SK-N-SH (cell line): ENCODE measurements around the gene HIPK2. TPM values are rescaled to one million over a fixed set of nuclear protein-coding genes. Genes with fewer than 3 reads are reported as not detected.

Experiments used
- CTCF ChIA-PET: fragments of 300-600, 350-600 bp; formaldehyde crosslinking; extraction: SDS; loops from one replicate; lab custom pipeline; 2021; lab: Yijun Ruan, JAX
- POLR2A ChIA-PET: fragments of 350-600 bp; sonication (Branson Sonifier 250); formaldehyde crosslinking; extraction: SDS; loops from one replicate; lab custom pipeline; 2020; ENCODE audit warnings: antibody characterized with exemption, inconsistent platforms; lab: Yijun Ruan, JAX
- DNase-seq: peaks from one replicate; pipeline ENCODE4 v3.0.0; 2012
- H2AFZ ChIP-seq: fragments of 200-600 bp; sonication (generic); 2 replicates; pipeline ENCODE4 v1.8.1; 2016; ENCODE audit warnings: antibody characterized with exemption, mild to moderate bottlenecking, low read depth
- H3F3A ChIP-seq: fragments of 200-600 bp; sonication (generic); replicated peaks from 2 replicates; pipeline ENCODE3; 2016; ENCODE audit warnings: antibody characterized with exemption, mild to moderate bottlenecking; ENCODE audit not compliant: insufficient read depth
- H3K27ac ChIP-seq, 2 experiments: fragments of 200-500 bp in 1 of 2; fragments of 200-600 bp in 1 of 2; sonication (Bioruptor generic) in 1 of 2; sonication (generic), shearing (Covaris generic) in 1 of 2; 2 replicates each; pipeline versions ENCODE4 v1.5.1 to v1.6.1; 2014 to 2016; ENCODE audit warnings: low read depth in 2 of 2, inconsistent platforms in 1 of 2, low read length in 1 of 2, mild to moderate bottlenecking in 1 of 2, mixed read lengths in 1 of 2
- H3K27me3 ChIP-seq: fragments of 200-600 bp; sonication (generic), shearing (Covaris generic); 2 replicates; pipeline ENCODE4 v1.6.1; 2016; ENCODE audit warnings: mixed run types; ENCODE audit not compliant: insufficient read depth
- H3K36me3 ChIP-seq, 2 experiments: fragments of 200-500 bp in 1 of 2; fragments of 200-600 bp in 1 of 2; sonication (Bioruptor generic) in 1 of 2; sonication (generic) in 1 of 2; replicated peaks in 1 of 2; 2 replicates each; pipeline versions ENCODE3 to v1.5.1; 2014 to 2016; ENCODE audit warnings: low read length in 1 of 2, mild to moderate bottlenecking in 1 of 2; ENCODE audit not compliant: insufficient read depth in 2 of 2, control insufficient read depth in 1 of 2
- H3K4me1 ChIP-seq, 2 experiments: fragments of 200-500 bp in 1 of 2; fragments of 200-600 bp in 1 of 2; sonication (Bioruptor generic) in 1 of 2; sonication (generic), shearing (Covaris generic) in 1 of 2; 2 replicates each; pipeline versions ENCODE4 v1.5.1 to v1.6.1; 2014 to 2016; ENCODE audit warnings: low read depth in 1 of 2, low read length in 1 of 2, mixed run types in 1 of 2; ENCODE audit not compliant: insufficient read depth in 2 of 2, control insufficient read depth in 1 of 2
- H3K4me2 ChIP-seq: fragments of 200-600 bp; sonication (generic), shearing (Covaris generic); 2 replicates; pipeline ENCODE4 v1.6.1; 2017; ENCODE audit warnings: mixed run types
- H3K4me3 ChIP-seq, 2 experiments: fragments of 200-500 bp in 1 of 2; fragments of 200-600 bp in 1 of 2; sonication (Bioruptor generic) in 1 of 2; sonication (generic), shearing (Covaris generic) in 1 of 2; 2 replicates each; pipeline versions ENCODE4 v1.5.1 to v1.8.1; 2014 to 2016; ENCODE audit warnings: low read depth in 2 of 2, inconsistent platforms in 1 of 2, low read length in 1 of 2, mild to moderate bottlenecking in 1 of 2, mixed read lengths in 1 of 2, moderate library complexity in 1 of 2
- H3K79me2 ChIP-seq: fragments of 200-600 bp; sonication (generic); 2 replicates; pipeline ENCODE4 v1.8.1; 2017; ENCODE audit warnings: mild to moderate bottlenecking; ENCODE audit not compliant: insufficient read depth
- H3K9ac ChIP-seq: fragments of 200-600 bp; sonication (generic); 2 replicates; pipeline ENCODE4 v1.6.1; 2017; ENCODE audit warnings: mixed run types
- H3K9me2 ChIP-seq: fragments of 200-600 bp; sonication (generic); 2 replicates; pipeline ENCODE4 v1.6.1; 2017; ENCODE audit warnings: mixed run types
- H3K9me3 ChIP-seq: fragments of 200-600 bp; sonication (generic); 2 replicates; pipeline ENCODE4 v1.6.1; 2017; ENCODE audit warnings: mixed run types, mild to moderate bottlenecking, moderate library complexity
- H4K20me1 ChIP-seq: fragments of 200-600 bp; sonication (generic); 2 replicates; pipeline ENCODE4 v1.6.1; 2017; ENCODE audit warnings: mild to moderate bottlenecking, mixed run types; ENCODE audit not compliant: insufficient read depth
- EP300 ChIP-seq, 2 experiments: IDR thresholded peaks; 2 replicates each; pipeline versions ENCODE4 v1.4.0 to v1.6.1; 2012; ENCODE audit warnings: borderline replicate concordance in 1 of 2, low read depth in 1 of 2, low read length in 1 of 2
- EZH2phosphoT487 ChIP-seq: fragments of 200-600 bp; sonication (generic); IDR thresholded peaks from 2 replicates; pipeline ENCODE4 v1.6.1; 2017; ENCODE audit warnings: low read depth, mixed run types, mild to moderate bottlenecking, antibody characterized with exemption, moderate library complexity, borderline replicate concordance
- FOXM1 ChIP-seq: IDR thresholded peaks from 2 replicates; pipeline ENCODE4 v1.4.0; 2012; ENCODE audit warnings: low read depth, mild to moderate bottlenecking
- GATA2 ChIP-seq: sonication (generic); formaldehyde crosslinking; IDR thresholded peaks from 2 replicates; pipeline ENCODE4 v1.5.0; 2020; ENCODE audit warnings: mild to moderate bottlenecking, missing genetic modification reagents
- JUND ChIP-seq: IDR thresholded peaks from 2 replicates; pipeline ENCODE4 v1.4.0; 2012
- MXI1 ChIP-seq: IDR thresholded peaks from 2 replicates; pipeline ENCODE4 v1.6.1; 2012; ENCODE audit warnings: mild to moderate bottlenecking, low read depth, low read length, improper control_type of control experiment
- NFIC ChIP-seq: IDR thresholded peaks from 2 replicates; pipeline ENCODE4 v1.4.0; 2012; ENCODE audit warnings: borderline replicate concordance
- NRF1 ChIP-seq: IDR thresholded peaks from 2 replicates; pipeline ENCODE4 v1.6.1; 2012; ENCODE audit warnings: low read depth, mild to moderate bottlenecking, low read length
- POLR2AphosphoS5 ChIP-seq: IDR thresholded peaks from 2 replicates; pipeline ENCODE4 v1.6.1; 2012; ENCODE audit warnings: low read depth, low read length
- RAD21 ChIP-seq: IDR thresholded peaks from 2 replicates; pipeline ENCODE4 v1.6.1; 2012; ENCODE audit warnings: mild to moderate bottlenecking, low read length
- RFX5 ChIP-seq: IDR thresholded peaks from 2 replicates; pipeline ENCODE4 v1.6.1; 2012; ENCODE audit warnings: mild to moderate bottlenecking, improper control_type of control experiment, low read length
- SMC3 ChIP-seq: IDR thresholded peaks from 2 replicates; pipeline ENCODE4 v1.6.1; 2012; ENCODE audit warnings: low read depth, low read length, improper control_type of control experiment
- TCF12 ChIP-seq: IDR thresholded peaks from 2 replicates; pipeline ENCODE4 v1.4.0; 2012
- WGBS: methylation state at CpG from one replicate; pipeline ENCODE4 v1.1.6; 2017; ENCODE audit warnings: low lambda C conversion rate; 5-methylcytosine and 5-hydroxymethylcytosine counted together
- polyA plus RNA-seq, 3 experiments: library from polyadenylated mRNA; depleted of rRNA; stranded (reverse); fragments of >200 nt; gene quantifications; 2 replicates each; pipeline ENCODE4 v1.2.3, GENCODE V29; 2012
- TF ChIP-seq, protein P1 (sequence below): fragments of 150-350 bp; IDR thresholded peaks from 2 replicates; pipeline ENCODE4 v1.6.1; 2017; ENCODE audit warnings: antibody characterized with exemption, low read length, low read depth, borderline replicate concordance
- TF ChIP-seq, protein P2 (sequence below): IDR thresholded peaks from 2 replicates; pipeline ENCODE4 v1.6.1; 2012; ENCODE audit warnings: mild to moderate bottlenecking, low read depth, low read length, moderate library complexity

The HIPK2 gene
- polyA plus RNA-seq, 1 of the 3 experiments (the other 2 are of a cell fraction) = 14.2 TPM

DNA sequence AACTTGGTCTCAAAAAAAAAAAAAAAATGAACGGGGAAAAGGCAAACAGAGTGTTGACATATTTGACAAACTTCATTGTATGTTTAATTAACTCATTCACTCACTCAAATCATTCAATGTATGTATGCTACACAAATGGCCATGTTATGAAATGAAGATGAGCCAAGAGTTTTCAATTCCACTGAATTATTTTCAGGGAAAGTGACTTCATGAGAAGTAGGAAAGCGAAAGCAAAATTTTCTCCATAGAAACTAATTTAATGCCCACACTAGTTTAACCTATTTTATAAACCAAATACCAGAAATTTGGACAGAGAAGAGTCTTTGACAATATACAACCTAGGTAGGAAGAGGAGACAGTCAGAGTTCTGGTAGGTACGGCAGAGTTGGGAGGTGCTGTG is 119.5 kb downstream of the HIPK2 start:
- H3K9me3 ChIP-seq = no peaks in the 10 kb centered on the region
- DNase-seq = no peak
- no peak overlapping the region for H3K9ac ChIP-seq
- no peak overlapping the region for H3K4me2 ChIP-seq
- no peaks in the 10 kb centered on the region for H3K27me3 ChIP-seq
- no peaks in the 10 kb centered on the region for H3F3A ChIP-seq
- H3K79me2 ChIP-seq = peaks cover 67% of the 10 kb centered on the region; the same call in 1 of the 2 replicates
- no peak overlapping the region for H2AFZ ChIP-seq
- peaks cover 0 to 18% of the 10 kb centered on the region in 2 experiments; a peak in 1 of 4 replicates for H3K4me1 ChIP-seq
- H3K36me3 ChIP-seq = peaks cover 0 to 4% of the 10 kb centered on the region in 2 experiments
- ChIA-PET POLR2A (no interaction called here), CTCF (interaction anchor here (1.7 kb wide), 1 partner anchor 13 kb away, joined by 6 read pairs; no protein-coding TSS in a partner anchor)
- TF ChIP-seq EZH2phosphoT487 (no peak), SMC3 (no peak), RFX5 (no peak), TCF12 (no peak), MXI1 (no peak), GATA2 (CRISPR knock-in tag) (no peak)
- TF ChIP-seq, protein P1, sequence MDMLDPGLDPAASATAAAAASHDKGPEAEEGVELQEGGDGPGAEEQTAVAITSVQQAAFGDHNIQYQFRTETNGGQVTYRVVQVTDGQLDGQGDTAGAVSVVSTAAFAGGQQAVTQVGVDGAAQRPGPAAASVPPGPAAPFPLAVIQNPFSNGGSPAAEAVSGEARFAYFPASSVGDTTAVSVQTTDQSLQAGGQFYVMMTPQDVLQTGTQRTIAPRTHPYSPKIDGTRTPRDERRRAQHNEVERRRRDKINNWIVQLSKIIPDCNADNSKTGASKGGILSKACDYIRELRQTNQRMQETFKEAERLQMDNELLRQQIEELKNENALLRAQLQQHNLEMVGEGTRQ = no peak
- TF ChIP-seq, protein P2, sequence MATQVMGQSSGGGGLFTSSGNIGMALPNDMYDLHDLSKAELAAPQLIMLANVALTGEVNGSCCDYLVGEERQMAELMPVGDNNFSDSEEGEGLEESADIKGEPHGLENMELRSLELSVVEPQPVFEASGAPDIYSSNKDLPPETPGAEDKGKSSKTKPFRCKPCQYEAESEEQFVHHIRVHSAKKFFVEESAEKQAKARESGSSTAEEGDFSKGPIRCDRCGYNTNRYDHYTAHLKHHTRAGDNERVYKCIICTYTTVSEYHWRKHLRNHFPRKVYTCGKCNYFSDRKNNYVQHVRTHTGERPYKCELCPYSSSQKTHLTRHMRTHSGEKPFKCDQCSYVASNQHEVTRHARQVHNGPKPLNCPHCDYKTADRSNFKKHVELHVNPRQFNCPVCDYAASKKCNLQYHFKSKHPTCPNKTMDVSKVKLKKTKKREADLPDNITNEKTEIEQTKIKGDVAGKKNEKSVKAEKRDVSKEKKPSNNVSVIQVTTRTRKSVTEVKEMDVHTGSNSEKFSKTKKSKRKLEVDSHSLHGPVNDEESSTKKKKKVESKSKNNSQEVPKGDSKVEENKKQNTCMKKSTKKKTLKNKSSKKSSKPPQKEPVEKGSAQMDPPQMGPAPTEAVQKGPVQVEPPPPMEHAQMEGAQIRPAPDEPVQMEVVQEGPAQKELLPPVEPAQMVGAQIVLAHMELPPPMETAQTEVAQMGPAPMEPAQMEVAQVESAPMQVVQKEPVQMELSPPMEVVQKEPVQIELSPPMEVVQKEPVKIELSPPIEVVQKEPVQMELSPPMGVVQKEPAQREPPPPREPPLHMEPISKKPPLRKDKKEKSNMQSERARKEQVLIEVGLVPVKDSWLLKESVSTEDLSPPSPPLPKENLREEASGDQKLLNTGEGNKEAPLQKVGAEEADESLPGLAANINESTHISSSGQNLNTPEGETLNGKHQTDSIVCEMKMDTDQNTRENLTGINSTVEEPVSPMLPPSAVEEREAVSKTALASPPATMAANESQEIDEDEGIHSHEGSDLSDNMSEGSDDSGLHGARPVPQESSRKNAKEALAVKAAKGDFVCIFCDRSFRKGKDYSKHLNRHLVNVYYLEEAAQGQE = no peak
- no peaks in the 10 kb centered on the region for H3K9me2 ChIP-seq
- H4K20me1 ChIP-seq = peaks cover 26% of the 10 kb centered on the region
- no peak overlapping the region for H3K4me3 ChIP-seq
- H3K27ac ChIP-seq = no peak overlapping the region
- 93% methylated on average over 3 of the region's 3 CpGs for WGBS

DNA sequence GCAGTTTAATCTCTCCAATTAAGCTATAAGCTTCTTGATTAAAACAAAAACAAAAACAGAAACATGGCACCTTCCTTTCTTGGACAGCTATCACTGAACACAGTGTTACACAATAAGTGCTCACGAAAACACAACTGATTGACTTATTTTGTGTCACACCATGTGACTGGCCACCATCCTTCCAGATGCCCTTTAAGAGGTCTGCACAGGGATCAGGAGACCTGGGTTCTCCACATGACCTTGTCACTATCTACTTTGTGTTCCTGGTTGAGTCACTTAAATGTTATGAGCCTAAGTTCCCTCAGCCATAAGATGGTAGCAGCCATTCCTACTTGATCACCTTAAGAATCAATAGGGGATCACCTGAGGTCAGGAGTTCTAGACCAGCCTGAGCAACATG is 120.1 kb downstream of the HIPK2 start:
- peaks cover 20% of the 10 kb centered on the region for H4K20me1 ChIP-seq
- no peak overlapping the region for H3K9ac ChIP-seq
- no peak overlapping the region for H3K27ac ChIP-seq
- peaks cover 0 to 4% of the 10 kb centered on the region in 2 experiments for H3K36me3 ChIP-seq
- H2AFZ ChIP-seq = no peak overlapping the region
- 100% methylated on average over 1 of the region's 1 CpG for WGBS
- H3K4me3 ChIP-seq = no peak overlapping the region
- ChIA-PET POLR2A (no interaction called here), CTCF (interaction anchor here (0.9 to 1.7 kb wide), 2 partner anchors 12 to 345 kb away, joined by 3 to 6 read pairs; no protein-coding TSS in a partner anchor)
- TF ChIP-seq POLR2AphosphoS5 (no peak), RAD21 (no peak), NRF1 (no peak), JUND (no peak), NFIC (no peak), FOXM1 (no peak), EP300 (IDR thresholded peaks at IDR 0.05; ENCODE audit: borderline replicate concordance in 1 of 2, low read depth in 1 of 2, low read length in 1 of 2) (no peak)
- TF ChIP-seq, all 33 proteins: peak for 0
- peaks cover 64% of the 10 kb centered on the region; the same call in 1 of the 2 replicates for H3K79me2 ChIP-seq
- no peak for DNase-seq
- no peaks in the 10 kb centered on the region for H3K27me3 ChIP-seq
- no peak overlapping the region for H3K4me2 ChIP-seq
- H3K9me2 ChIP-seq = no peaks in the 10 kb centered on the region
- no peaks in the 10 kb centered on the region for H3F3A ChIP-seq
- no peaks in the 10 kb centered on the region for H3K9me3 ChIP-seq
- peaks cover 0 to 18% of the 10 kb centered on the region in 2 experiments; a peak in 1 of 4 replicates for H3K4me1 ChIP-seq
